NCI-H748 treated with DMSO at 0.1 percent for 48 hours (cell line): ENCODE results near the gene SULT1B1.

Experiments used
- DNase-seq: peaks from one replicate; lab custom pipeline; 2025; lab: John Stamatoyannopoulos, UW

Gene SULT1B1

GRCh38 chr4:69749771-69750170 lies 10.6 kb downstream of the SULT1B1 start:
- no peak for DNase-seq

- DNase-seq: no peak
Observed at GRCh38 chr4:69748173-69748572, 12.2 kb downstream of the SULT1B1 start.

GRCh38 chr4:69744157-69744478 lies 16.3 kb downstream of the SULT1B1 start:
- DNase-seq: no peak

- no peak for DNase-seq
Observed at GRCh38 chr4:69743476-69744156, 16.8 kb downstream of the SULT1B1 start.

GRCh38 chr4:69742596-69742995 lies 17.8 kb downstream of the SULT1B1 start:
- no peak for DNase-seq

GRCh38 chr4:69738872-69739271 lies 21.5 kb downstream of the SULT1B1 start:
- no peak for DNase-seq

GRCh38 chr4:69735119-69735518 lies 25.3 kb downstream of the SULT1B1 start:
- DNase-seq: no peak

GRCh38 chr4:69731847-69732246 lies 28.6 kb downstream of the SULT1B1 start:
- no peak for DNase-seq

- DNase-seq: no peak
Observed at GRCh38 chr4:69731241-69731640, 29.2 kb downstream of the SULT1B1 start.

GRCh38 chr4:69730002-69730401 lies 30.4 kb downstream of the SULT1B1 start:
- DNase-seq: no peak

- no peak for DNase-seq
Observed at GRCh38 chr4:69727926-69728325, 32.5 kb downstream of the SULT1B1 start.

GRCh38 chr4:69727426-69727825 lies 33.0 kb downstream of the SULT1B1 start:
- DNase-seq: no peak

- DNase-seq: no peak
Observed at GRCh38 chr4:69726971-69727370, 33.4 kb downstream of the SULT1B1 start.

- DNase-seq: no peak
Observed at GRCh38 chr4:69718396-69719271, 41.8 kb downstream of the SULT1B1 start.

GRCh38 chr4:69717778-69718177 lies 42.6 kb downstream of the SULT1B1 start:
- no peak for DNase-seq

- DNase-seq: no peak
Observed at GRCh38 chr4:69716654-69717053, 43.8 kb downstream of the SULT1B1 start.

GRCh38 chr4:69714086-69714485 lies 46.3 kb downstream of the SULT1B1 start:
- DNase-seq: no peak

GRCh38 chr4:69713593-69713992 lies 46.8 kb downstream of the SULT1B1 start:
- no peak for DNase-seq

- DNase-seq: no peak
Observed at GRCh38 chr4:69710580-69710979, 49.8 kb downstream of the SULT1B1 start.

GRCh38 chr4:69708211-69708610 lies 52.2 kb downstream of the SULT1B1 start:
- DNase-seq: no peak

- DNase-seq: no peak
Observed at GRCh38 chr4:69707807-69708206, 52.6 kb downstream of the SULT1B1 start.

- no peak for DNase-seq
Observed at GRCh38 chr4:69702201-69702600, 58.2 kb downstream of the SULT1B1 start.

- DNase-seq: no peak
Observed at GRCh38 chr4:69701696-69702095, 58.7 kb downstream of the SULT1B1 start.
